IMR-90 (cell line): Measurements from ENCODE around the gene PALLD. TPM values are rescaled to one million over a fixed set of nuclear protein-coding genes. Genes with fewer than 3 reads are reported as not detected.

Source experiments
- ATAC-seq: fragments of 200-7000 bp; cut with Tn5 transposase; 2 replicates; pipeline ENCODE4 v1.9.1; 2020; ENCODE audit warnings: low read depth, mild to moderate bottlenecking, moderate library complexity
- BruUV-seq: library from RNA; stranded (reverse); fragments of 400-500 nt; replicated peaks from 2 replicates; lab custom pipeline; 2021; lab: Mats Ljungman, UMichigan
- CTCF ChIA-PET: fragments of 300-600 bp; formaldehyde crosslinking; extraction: SDS; loops from one replicate; lab custom pipeline; 2021; ENCODE audit warnings: antibody characterized with exemption; lab: Yijun Ruan, JAX
- POLR2A ChIA-PET: fragments of 300-600 bp; sonication (Branson Sonifier 250); formaldehyde crosslinking; loops from one replicate; lab custom pipeline; 2022; ENCODE audit warnings: antibody characterized with exemption; ENCODE audit not compliant: unreplicated experiment; lab: Charles Lee
- DNase-seq: peaks from one replicate; pipeline ENCODE4 v3.0.0; 2013
- H2AFZ ChIP-seq: replicated peaks from 2 replicates; pipeline ENCODE3; 2013; ENCODE audit warnings: low read length, mild to moderate bottlenecking; ENCODE audit not compliant: poor library complexity
- H2AK5ac ChIP-seq: 2 replicates; pipeline ENCODE4 v1.6.1; 2013; ENCODE audit warnings: low read depth, low read length, inconsistent platforms
- H2AK9ac ChIP-seq: replicated peaks from 2 replicates; pipeline ENCODE3; 2013; ENCODE audit warnings: mild to moderate bottlenecking, low read depth, low read length, moderate library complexity; ENCODE audit not compliant: poor library complexity
- H2BK120ac ChIP-seq: 2 replicates; pipeline ENCODE4 v1.6.1; 2013; ENCODE audit warnings: low read depth, low read length, inconsistent platforms
- H2BK15ac ChIP-seq: 3 replicates; pipeline ENCODE4 v1.6.1; 2013; ENCODE audit warnings: low read depth, low read length, inconsistent platforms
- H2BK20ac ChIP-seq: 2 replicates; pipeline ENCODE4 v1.6.1; 2013; ENCODE audit warnings: low read depth, mild to moderate bottlenecking, inconsistent platforms, low read length, moderate library complexity
- H2BK5ac ChIP-seq: 2 replicates; pipeline ENCODE4 v1.6.1; 2013; ENCODE audit warnings: mild to moderate bottlenecking, low read depth, low read length, inconsistent platforms; ENCODE audit not compliant: poor library complexity, severe bottlenecking
- H3K14ac ChIP-seq: replicated peaks from 2 replicates; pipeline ENCODE4 v1.6.1; 2013; ENCODE audit warnings: low read depth, low read length, inconsistent platforms
- H3K18ac ChIP-seq: 2 replicates; pipeline ENCODE4 v1.6.1; 2013; ENCODE audit warnings: low read depth, low read length, control low read depth
- H3K23ac ChIP-seq: 2 replicates; pipeline ENCODE4 v1.6.1; 2013; ENCODE audit warnings: low read depth, low read length, inconsistent platforms
- H3K27ac ChIP-seq: 2 replicates; pipeline ENCODE4 v1.5.1; 2013; ENCODE audit warnings: mild to moderate bottlenecking, control low read depth, low read length; ENCODE audit not compliant: insufficient read depth
- H3K27me3 ChIP-seq: 2 replicates; pipeline ENCODE4 v1.6.1; 2013; ENCODE audit warnings: low read length; ENCODE audit not compliant: control insufficient read depth, insufficient read depth
- H3K36me3 ChIP-seq: 2 replicates; pipeline ENCODE4 v1.6.1; 2013; ENCODE audit warnings: low read length, mixed read lengths; ENCODE audit not compliant: control insufficient read depth, insufficient read depth
- H3K4ac ChIP-seq: 2 replicates; pipeline ENCODE4 v1.6.1; 2013; ENCODE audit warnings: low read depth, low read length, inconsistent platforms
- H3K4me1 ChIP-seq: 2 replicates; pipeline ENCODE4 v1.6.1; 2013; ENCODE audit warnings: low read length, mixed read lengths; ENCODE audit not compliant: control insufficient read depth, insufficient read depth
- H3K4me2 ChIP-seq: 2 replicates; pipeline ENCODE4 v1.6.1; 2013; ENCODE audit warnings: low read depth, mild to moderate bottlenecking, control low read depth, low read length, moderate library complexity
- H3K4me3 ChIP-seq: 2 replicates; pipeline ENCODE4 v1.5.1; 2013; ENCODE audit warnings: low read depth, mild to moderate bottlenecking, control low read depth, low read length, moderate library complexity; ENCODE audit not compliant: insufficient read depth
- H3K56ac ChIP-seq: 2 replicates; pipeline ENCODE4 v1.6.1; 2013; ENCODE audit warnings: low read length, inconsistent platforms; ENCODE audit not compliant: insufficient read depth; ENCODE audit errors: extremely low read depth
- H3K79me1 ChIP-seq, 2 experiments: 2 replicates each; pipeline ENCODE4 v1.6.1; 2013; ENCODE audit warnings: low read length in 2 of 2, inconsistent platforms in 1 of 2, low read depth in 1 of 2
- H3K9ac ChIP-seq: 2 replicates; pipeline ENCODE4 v1.6.1; 2013; ENCODE audit warnings: low read depth, low read length, control low read depth
- H3K9me1 ChIP-seq: 2 replicates; pipeline ENCODE4 v1.6.1; 2013; ENCODE audit warnings: low read length, inconsistent platforms; ENCODE audit not compliant: insufficient read depth
- H3K9me3 ChIP-seq: 2 replicates; pipeline ENCODE4 v1.6.1; 2013; ENCODE audit warnings: low read length; ENCODE audit not compliant: control insufficient read depth, insufficient read depth
- H4K20me1 ChIP-seq: 2 replicates; pipeline ENCODE4 v1.6.1; 2013; ENCODE audit warnings: low read length, inconsistent platforms; ENCODE audit not compliant: insufficient read depth
- H4K5ac ChIP-seq: 2 replicates; pipeline ENCODE4 v1.6.1; 2013; ENCODE audit warnings: mild to moderate bottlenecking, low read depth, low read length, control low read depth
- H4K8ac ChIP-seq, 2 experiments: 2 replicates each; pipeline ENCODE4 v1.6.1; 2013; ENCODE audit warnings: low read depth in 2 of 2, low read length in 2 of 2, control low read depth in 1 of 2, inconsistent platforms in 1 of 2
- H4K91ac ChIP-seq: 2 replicates; pipeline ENCODE4 v1.6.1; 2013; ENCODE audit warnings: low read depth, low read length, inconsistent platforms; ENCODE audit not compliant: insufficient read depth
- BHLHE40 ChIP-seq: fragments of 150-350 bp; IDR thresholded peaks from 2 replicates; pipeline ENCODE4 v1.6.1; 2016; ENCODE audit warnings: mild to moderate bottlenecking, low read depth, low read length
- CHD1 ChIP-seq: IDR thresholded peaks from 2 replicates; pipeline ENCODE4 v1.6.1; 2012; ENCODE audit warnings: low read depth, low read length, improper control_type of control experiment
- FOS ChIP-seq: fragments of 150-350 bp; IDR thresholded peaks from 2 replicates; pipeline ENCODE4 v1.6.1; 2016; ENCODE audit warnings: low read depth, low read length
- MAFK ChIP-seq: IDR thresholded peaks from 2 replicates; pipeline ENCODE4 v1.6.1; 2012; ENCODE audit warnings: low read depth, low read length, improper control_type of control experiment
- MAZ ChIP-seq: IDR thresholded peaks from 2 replicates; pipeline ENCODE4 v1.6.1; 2012; ENCODE audit warnings: low read depth, mild to moderate bottlenecking, low read length, improper control_type of control experiment, moderate library complexity, borderline replicate concordance
- MXI1 ChIP-seq: IDR thresholded peaks from 2 replicates; pipeline ENCODE4 v1.6.1; 2012; ENCODE audit warnings: low read depth, mild to moderate bottlenecking, low read length, moderate library complexity, borderline replicate concordance
- NFE2L2 ChIP-seq: fragments of 150-350 bp; IDR thresholded peaks from 2 replicates; pipeline ENCODE4 v1.6.1; 2016; ENCODE audit warnings: low read depth, mild to moderate bottlenecking, low read length
- POLR2A ChIP-seq: IDR thresholded peaks from 2 replicates; pipeline ENCODE4 v1.6.1; 2012; ENCODE audit warnings: mild to moderate bottlenecking, low read depth, low read length
- RAD21 ChIP-seq: IDR thresholded peaks from 2 replicates; pipeline ENCODE4 v1.6.1; 2012; ENCODE audit warnings: low read length, improper control_type of control experiment
- WGBS, 2 experiments: methylation state at CpG; one replicate each; pipeline versions ENCODE4 v1.1.5 to v1.1.7; 2013; ENCODE audit warnings: missing lambda C conversion rate in 2 of 2; ENCODE audit not compliant: insufficient read length in 1 of 2; ENCODE audit errors: extremely low coverage in 2 of 2; 5-methylcytosine and 5-hydroxymethylcytosine counted together
- dilution Hi-C: fragments of 300-500 bp; cut with HindIII; formaldehyde crosslinking; loops from one replicate; pipeline ENCODE4 v1.14.3; 2018; ENCODE audit warnings: low sequenced_read_pairs; ENCODE audit not compliant: unreplicated experiment
- in situ Hi-C: fragments of 300-500 bp; cut with MboI; formaldehyde crosslinking; loops from 3 replicates; pipeline ENCODE4 v1.14.3; 2019; ENCODE audit warnings: low sequenced_read_pairs, inconsistent platforms, mixed read lengths
- intact Hi-C: fragments of 100-400 bp; cut with micrococcal nuclease; formaldehyde crosslinking; loops from 2 replicates; pipeline ENCODE4 v1.10.0; 2022
- polyA plus RNA-seq, 3 experiments: library from polyadenylated mRNA; depleted of rRNA; stranded (reverse); fragments of >200 nt; gene quantifications; 2 replicates each; pipeline ENCODE4 v1.2.3, GENCODE V29; 2012; ENCODE audit warnings: low replicate concordance in 1 of 3
- total RNA-seq: library from RNA; depleted of rRNA; stranded (reverse); fragments of >200 nt; gene quantifications from 2 replicates; pipeline ENCODE4 v1.2.3, GENCODE V29; 2012
- TF ChIP-seq, protein P1 (sequence below): conservative IDR thresholded peaks from 2 replicates; pipeline ENCODE4 v1.5.1; 2012; ENCODE audit warnings: mild to moderate bottlenecking, low read depth, low read length, improper control_type of control experiment
- TF ChIP-seq, protein P2 (sequence below): fragments of 150-350 bp; IDR thresholded peaks from 2 replicates; pipeline ENCODE4 v1.6.1; 2017; ENCODE audit warnings: mild to moderate bottlenecking, antibody characterized with exemption, low read length, low read depth

PALLD gene
- total and polyA plus RNA-seq, 2 of the 4 experiments (the other 2 are of a cell fraction): 91.0 to 91.9 TPM

GRCh38 chr4:168826620-168827019 lies 329.8 kb downstream of the PALLD start:
- Histone ChIP-seq H3K9me1 (peaks cover 3% of the 10 kb centered on the region; the same call in 1 of the 2 replicates), H3K18ac (no peak overlapping the region), H3K4me2 (no peak overlapping the region), H2BK20ac (peak overlapping the region; percentile 38), H3K56ac (no peak overlapping the region), H2AK5ac (peak overlapping the region; percentile 20; the same call in 1 of the 2 replicates), H4K8ac (peak overlapping the region in 1 of 2 experiments; percentile 9; a peak in 1 of 4 replicates), H2BK5ac (no peak overlapping the region), H3K27me3 (no peaks in the 10 kb centered on the region), H3K23ac (0 out of 2 replicates have a peak overlapping the region, but pooled peaks have one; percentile 56), H3K9me3 (no peaks in the 10 kb centered on the region), H4K5ac (no peak overlapping the region), H2BK15ac (peak overlapping the region; percentile 53; the same call in 1 of the 3 replicates), H3K4ac (peak overlapping the region; percentile 34; the same call in 1 of the 2 replicates), H3K79me1 (peaks cover 0 to 4% of the 10 kb centered on the region in 2 experiments; a peak in 1 of 4 replicates), H4K91ac (peak overlapping the region; percentile 14; the same call in 1 of the 2 replicates), H3K27ac (no peak overlapping the region), H3K14ac (0 out of 2 replicates have a peak overlapping the region, but pooled peaks have one; percentile 25), H3K36me3 (no peaks in the 10 kb centered on the region), H2AFZ (no peak overlapping the region), H3K4me3 (no peak overlapping the region), H2AK9ac (no peak overlapping the region), H2BK120ac (peak overlapping the region; percentile 50; the same call in 1 of the 2 replicates), H3K4me1 (no peaks in the 10 kb centered on the region; the same call in 1 of the 2 replicates), H3K9ac (no peak overlapping the region), H4K20me1 (no peaks in the 10 kb centered on the region)
- ChIA-PET POLR2A (no interaction called here), CTCF (no interaction called here)
- in situ Hi-C loops (no loop called here), dilution Hi-C loops (no loop called here), intact Hi-C loops (no loop called here)
- no peak for ATAC-seq
- TF ChIP-seq RAD21 (no peak), BHLHE40 (no peak), FOS (no peak), MAZ (no peak), MAFK (no peak), NFE2L2 (no peak), POLR2A (no peak), MXI1 (no peak), CHD1 (no peak)
- TF ChIP-seq, protein P1, sequence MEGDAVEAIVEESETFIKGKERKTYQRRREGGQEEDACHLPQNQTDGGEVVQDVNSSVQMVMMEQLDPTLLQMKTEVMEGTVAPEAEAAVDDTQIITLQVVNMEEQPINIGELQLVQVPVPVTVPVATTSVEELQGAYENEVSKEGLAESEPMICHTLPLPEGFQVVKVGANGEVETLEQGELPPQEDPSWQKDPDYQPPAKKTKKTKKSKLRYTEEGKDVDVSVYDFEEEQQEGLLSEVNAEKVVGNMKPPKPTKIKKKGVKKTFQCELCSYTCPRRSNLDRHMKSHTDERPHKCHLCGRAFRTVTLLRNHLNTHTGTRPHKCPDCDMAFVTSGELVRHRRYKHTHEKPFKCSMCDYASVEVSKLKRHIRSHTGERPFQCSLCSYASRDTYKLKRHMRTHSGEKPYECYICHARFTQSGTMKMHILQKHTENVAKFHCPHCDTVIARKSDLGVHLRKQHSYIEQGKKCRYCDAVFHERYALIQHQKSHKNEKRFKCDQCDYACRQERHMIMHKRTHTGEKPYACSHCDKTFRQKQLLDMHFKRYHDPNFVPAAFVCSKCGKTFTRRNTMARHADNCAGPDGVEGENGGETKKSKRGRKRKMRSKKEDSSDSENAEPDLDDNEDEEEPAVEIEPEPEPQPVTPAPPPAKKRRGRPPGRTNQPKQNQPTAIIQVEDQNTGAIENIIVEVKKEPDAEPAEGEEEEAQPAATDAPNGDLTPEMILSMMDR: no peak
- TF ChIP-seq, protein P2, sequence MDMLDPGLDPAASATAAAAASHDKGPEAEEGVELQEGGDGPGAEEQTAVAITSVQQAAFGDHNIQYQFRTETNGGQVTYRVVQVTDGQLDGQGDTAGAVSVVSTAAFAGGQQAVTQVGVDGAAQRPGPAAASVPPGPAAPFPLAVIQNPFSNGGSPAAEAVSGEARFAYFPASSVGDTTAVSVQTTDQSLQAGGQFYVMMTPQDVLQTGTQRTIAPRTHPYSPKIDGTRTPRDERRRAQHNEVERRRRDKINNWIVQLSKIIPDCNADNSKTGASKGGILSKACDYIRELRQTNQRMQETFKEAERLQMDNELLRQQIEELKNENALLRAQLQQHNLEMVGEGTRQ: no peak
- DNase-seq: no peak
- BruUV-seq: no TSS peak
- 20% methylated on average over 1 of the region's 3 CpGs; no CpG with 5 or more reads in 1 of the 2 experiments for WGBS, 2 experiments
